Suppressor macrophage treated with lipopolysaccharide for 4 hours (primary cell): ENCODE data around the gene VAMP8.
"Not testable (repeated sequence)": the region's sequence is repeated elsewhere in the genome, so short reads cannot be mapped to it uniquely, and the experiment has no call there.

Experiments
- DNase-seq: peaks from one replicate; pipeline ENCODE4 v3.0.0-alpha.2; 2020

VAMP8 gene

DNA sequence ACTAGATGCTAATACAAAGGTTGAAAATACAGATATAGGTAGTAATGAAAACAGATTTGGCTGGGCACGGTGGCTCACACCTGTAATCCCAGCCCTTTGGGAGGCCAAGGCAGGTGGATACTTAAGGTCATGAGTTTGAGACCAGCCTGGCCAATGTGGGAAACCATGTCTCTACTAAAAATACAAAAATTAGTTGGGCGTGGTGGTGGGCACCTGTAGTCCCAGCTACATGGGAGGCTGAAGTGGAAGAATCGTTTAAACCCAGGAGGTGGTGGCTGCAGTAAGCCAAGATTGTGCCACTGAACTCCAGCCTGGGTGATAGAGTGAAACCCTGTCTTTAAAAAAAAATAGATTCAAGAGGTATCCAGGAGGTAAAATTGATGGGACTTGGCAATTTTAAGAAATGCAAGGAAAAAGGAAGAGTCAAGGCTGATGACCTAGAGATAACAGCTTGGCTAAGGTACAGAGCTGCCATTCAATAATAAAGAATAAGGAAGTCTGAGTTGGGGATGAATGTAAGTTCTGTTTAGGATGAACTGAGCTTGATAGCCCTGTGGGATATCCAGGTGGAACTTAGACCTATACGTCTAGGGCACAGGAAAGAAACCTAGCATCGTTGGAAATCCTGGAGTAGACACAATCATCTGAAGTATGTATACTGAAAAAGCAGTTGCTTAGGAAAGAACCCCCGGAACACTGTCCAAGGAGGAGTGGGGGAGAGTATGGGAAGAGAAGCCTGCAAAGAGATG is 29.4 kb upstream of the VAMP8 start:
- DNase-seq: no peak

DNA sequence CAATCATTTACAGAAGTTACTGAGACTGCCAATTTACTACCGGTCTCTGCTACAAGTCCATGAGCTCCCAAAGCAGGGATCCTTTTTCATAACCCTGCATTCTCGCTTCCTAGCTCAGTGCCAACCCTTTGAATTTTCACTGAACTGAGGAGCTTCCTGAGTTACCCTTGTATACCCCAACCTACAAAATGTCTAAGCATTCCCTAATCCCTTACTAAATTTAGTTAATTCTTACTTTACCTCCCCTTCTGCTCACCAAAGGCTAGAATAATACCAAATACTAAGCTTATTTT is 28.8 kb upstream of the VAMP8 start:
- DNase-seq: no peak

DNA sequence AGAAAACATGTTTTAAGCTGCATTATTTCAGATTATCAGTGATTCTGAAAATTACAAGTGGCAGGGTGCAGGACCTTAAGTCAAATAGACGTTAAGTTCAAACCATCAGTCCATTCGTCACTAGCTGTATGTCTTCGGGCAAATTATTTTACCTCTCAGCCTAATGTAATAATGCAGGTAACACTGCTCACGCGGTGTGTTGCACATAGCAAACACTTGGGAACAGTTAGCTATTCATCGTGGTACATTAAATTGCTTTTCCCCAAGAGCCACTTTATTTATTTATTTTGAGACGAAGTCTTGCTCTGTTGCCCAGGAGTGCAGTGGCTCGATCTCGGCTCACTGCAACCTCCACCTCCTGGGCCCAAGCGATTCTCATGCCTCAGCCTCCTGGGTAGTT is 28.3 kb upstream of the VAMP8 start:
- DNase-seq: no peak

DNA sequence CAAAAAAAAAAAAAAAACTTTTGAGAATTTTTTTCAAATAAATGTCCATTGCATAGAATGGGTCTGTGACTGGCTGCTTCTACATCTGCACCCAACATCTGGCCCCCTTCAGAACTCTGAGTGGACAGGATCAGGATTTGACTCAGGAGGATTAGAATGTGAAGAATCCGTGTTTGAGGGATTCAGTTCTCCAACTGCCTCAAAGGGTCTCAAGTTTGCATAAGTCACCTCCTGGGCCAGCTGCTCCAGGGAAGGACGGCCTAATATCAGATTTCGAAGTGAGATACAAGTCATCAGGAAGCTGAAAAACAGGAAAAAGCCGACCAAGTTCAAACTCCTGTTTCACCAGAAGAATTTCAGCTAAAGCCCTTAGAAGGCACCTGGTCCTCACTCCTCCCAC is 27.6 kb upstream of the VAMP8 start:
- no peak for DNase-seq

DNA sequence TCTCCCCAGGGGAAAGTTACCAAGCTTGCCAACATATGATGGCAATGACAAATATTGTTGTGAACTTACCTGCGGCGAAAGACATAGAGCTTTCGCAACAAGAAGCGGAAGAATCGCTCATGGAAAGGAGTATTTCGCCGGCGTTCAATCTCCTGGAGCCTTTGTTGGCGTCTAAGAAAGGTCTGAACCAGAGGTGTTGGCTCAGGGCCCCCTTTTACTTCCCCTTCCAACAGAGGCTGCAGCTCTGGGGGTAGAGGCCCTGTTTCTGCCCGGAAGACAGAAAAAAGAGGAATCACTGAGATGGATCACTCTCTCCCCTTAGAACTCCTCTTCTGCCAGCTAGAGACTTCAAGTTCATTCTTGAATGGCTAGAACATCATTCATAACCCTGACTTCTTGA is 26.9 kb upstream of the VAMP8 start:
- DNase-seq: peak; percentile 49

DNA sequence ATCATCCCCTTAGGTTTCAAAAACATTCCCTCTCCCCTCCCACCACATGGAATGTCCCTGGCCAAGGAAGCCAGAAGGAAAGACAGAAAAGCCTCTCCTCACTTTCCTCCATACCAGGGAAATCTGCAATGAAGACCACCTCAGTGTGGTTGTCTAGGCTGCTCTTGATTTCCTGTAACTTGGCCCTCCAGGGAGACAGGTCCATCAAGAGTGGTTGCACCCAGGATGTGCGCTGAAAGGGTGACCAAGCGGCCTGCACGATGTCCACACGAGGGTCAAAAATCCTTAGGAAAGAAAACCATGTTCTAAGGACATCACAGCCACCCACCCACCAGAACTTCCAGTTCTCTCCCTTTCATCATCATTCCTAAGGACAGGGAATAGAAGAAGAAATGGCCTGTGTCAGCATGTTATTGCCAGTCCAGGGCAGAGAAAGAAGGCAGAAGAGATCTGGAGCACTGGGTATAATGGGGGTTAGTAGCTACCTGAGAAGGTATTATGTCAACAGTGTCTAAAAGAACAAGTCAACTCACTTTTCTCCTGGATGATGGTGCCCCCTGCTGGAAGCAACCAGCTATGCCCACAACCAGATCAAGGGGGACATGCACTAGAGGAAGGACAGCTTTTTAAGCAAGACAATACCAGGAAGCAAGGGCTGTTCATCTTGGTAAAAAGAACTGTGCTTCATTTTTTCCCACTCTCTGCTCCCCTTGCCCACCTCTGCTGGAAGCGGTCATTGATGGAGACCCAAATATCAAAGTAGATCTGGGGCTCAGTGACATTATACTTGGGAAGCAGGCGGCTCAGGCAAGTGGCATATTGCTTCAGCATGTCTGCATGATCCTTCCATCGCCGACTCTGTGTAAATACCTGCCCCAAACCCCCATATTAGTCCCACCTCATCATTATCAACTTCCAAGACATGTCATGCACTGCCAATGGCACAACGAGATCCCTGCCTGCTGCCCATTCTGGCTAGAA is 25.4 kb upstream of the VAMP8 start:
- DNase-seq: peak; percentile 85

DNA sequence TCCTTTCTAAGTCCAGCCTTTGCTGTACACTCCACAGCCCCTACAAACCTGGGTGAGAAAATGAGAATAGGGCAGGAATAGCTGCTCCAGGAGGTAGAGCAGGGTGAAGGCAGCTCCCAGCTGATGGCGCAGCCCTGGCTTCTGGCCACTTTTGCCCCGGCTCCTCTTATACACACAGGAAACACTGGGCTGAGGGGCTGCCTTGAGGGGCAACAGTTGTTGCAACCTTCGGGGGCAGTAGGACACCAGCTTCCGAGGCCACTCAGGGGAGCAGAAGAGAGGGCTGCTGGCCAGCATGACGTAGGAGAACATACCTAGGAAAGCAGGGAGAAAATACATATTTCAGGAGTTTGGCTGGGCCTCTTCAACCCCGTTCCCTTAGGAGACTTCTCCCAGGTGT is 24.2 kb upstream of the VAMP8 start:
- DNase-seq: no peak

DNA sequence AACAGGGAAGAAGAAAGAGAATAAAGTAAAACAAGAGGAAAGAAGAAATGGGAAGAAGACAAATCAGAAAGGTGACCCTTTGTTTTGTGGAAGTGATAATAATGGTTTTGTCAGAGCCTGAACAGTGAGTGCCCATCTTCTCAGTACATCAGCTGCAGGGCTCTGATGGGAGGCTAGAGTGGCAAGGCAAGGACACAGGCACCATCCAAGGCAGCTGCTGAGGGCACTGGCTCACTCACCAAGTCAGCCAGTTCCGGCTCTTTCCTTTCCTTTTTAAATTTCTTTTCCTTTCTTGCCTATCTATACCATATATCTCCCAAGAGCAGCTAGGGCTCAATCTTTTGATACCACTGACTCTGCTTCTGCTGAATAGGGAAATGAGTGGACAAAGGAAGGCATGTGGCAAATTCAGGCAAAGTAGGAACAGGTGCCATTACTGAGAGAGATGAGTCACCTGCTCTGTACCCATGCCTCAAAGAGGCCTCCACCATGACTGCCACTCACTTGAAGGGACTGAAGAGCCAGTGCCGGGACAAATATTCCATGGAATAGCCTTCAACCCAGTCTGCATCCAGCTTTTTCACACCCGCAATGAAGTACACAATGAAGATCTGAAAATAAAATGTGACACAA is 22.3 kb upstream of the VAMP8 start:
- DNase-seq: no peak

DNA sequence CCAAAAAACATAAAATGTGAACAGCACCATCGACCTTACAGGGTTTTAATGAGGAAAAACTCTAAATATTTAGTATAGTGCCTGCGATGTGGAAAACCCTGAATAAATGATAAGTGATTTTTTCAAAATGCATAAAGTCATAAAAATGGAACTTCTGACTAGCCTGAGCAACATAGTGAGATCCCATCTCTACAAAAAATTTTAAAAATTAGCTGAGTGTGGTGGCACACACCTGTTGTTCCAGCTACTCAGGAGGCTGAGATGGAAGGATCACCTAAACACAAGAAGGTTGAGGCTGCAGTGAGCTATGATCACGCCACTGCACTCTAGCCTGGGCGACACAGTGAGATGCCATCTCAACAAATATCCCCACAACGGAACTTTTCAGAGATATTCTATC is 20.3 kb upstream of the VAMP8 start:
- no peak for DNase-seq

DNA sequence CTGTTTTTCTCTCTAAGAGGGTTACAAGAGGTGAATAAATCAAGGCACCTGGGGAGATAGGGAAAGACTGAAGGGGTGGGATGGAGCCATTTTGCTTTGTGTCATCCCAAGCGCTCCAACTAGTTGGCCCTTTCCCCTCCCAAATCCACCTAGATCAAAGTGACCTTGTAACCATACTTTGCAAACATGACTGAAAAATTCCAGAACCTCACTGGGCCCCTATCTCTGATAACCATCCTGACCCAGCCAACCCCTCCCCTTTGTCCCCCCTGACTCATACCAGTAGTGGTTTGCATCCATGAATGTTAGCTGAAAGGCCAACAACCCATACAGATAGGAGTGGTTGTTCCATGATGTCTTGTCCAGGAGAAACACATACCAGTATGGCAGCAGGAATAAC is 19.2 kb upstream of the VAMP8 start:
- no peak for DNase-seq

DNA sequence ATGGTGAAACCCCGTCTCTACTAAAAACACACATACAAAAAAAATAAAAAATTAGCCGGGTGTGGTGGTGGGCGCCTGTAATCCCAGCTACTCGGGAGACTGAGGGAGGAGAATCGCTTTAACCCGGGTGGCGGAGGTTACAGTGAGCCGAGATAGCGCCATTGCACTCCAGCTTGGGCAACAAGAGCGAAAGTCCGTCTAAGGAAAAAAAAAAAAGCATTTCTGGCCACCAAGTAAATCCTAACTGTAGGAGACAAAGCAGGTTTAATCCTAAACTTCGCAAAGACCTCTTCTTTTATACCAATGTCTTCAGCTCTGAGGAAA is 17.0 kb upstream of the VAMP8 start:
- DNase-seq: not testable (repeated sequence)

DNA sequence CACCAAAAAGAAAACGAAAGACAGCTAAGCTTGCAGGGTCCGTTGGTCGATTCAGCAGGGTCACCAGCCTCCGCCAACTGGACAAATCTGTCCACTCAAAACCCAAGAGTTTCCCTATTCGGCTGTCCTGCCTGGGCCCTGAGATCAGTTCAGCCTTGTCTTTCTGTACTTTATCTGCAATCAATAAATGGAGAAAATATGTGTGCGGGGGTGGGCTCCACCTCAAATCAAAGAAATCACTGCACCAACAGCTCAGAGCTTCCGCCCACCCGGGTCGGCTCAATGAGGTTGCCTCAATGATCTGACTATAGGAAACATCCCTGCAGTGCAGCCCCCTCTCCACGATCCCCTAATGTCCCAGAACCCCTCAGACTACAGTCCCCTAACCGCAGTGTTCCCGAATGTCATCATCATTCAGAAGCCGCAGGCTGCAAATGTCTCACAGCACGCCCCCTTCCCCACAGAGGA is 16.5 kb upstream of the VAMP8 start:
- DNase-seq: no peak

DNA sequence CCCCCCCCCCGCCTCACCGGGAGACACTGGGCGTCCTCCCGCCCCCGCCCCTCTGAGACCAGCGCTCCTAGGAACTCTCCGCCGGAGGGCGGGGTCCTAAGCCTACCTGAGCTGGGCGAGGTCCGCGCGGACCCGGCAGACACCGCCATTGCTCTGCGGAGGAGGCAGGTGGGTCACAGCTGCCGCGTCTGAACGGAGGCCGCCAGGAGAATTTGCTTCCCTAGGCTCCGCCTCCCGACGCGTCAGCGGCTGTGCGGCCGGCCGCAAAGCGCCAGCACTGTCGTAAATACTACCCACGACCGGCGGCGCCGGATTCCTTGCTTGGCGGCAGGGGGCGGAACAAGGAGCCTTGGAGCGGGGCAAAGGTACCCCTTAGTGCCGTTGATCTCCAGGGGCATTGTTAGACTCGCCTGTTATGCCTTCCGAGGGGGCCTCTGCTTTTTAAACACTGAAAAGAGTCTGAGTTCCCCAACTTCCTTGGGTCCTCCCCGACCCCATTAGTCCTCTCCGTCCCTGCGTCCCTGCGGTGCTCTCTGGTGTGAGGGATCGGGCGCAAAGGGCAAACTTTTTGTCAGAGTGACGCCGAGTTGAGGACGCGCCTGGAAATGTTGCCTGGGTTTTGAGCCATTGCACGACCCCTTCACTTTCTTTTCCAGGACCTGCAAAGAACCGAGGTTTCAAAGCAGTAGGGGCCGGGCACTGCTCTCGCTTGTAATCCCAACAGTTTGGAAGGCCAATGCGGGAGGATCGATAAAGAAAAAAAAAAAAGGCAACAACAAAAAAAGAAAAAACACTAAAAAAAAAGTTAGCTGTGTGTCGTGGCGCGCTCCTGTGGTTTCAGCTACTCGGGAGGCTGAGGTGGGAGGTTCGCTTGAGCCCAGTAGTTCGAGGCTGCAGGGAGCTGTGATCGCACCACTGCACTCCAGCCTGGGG is 15.8 kb upstream of the VAMP8 start, which contains the start of gene GGCX:
Gene GGCX (minus strand): TSS at position 214 of the 933 bp plus-strand sequence. CDS start 65 bp downstream, at position 149.
- DNase-seq: peak; percentile 96

DNA sequence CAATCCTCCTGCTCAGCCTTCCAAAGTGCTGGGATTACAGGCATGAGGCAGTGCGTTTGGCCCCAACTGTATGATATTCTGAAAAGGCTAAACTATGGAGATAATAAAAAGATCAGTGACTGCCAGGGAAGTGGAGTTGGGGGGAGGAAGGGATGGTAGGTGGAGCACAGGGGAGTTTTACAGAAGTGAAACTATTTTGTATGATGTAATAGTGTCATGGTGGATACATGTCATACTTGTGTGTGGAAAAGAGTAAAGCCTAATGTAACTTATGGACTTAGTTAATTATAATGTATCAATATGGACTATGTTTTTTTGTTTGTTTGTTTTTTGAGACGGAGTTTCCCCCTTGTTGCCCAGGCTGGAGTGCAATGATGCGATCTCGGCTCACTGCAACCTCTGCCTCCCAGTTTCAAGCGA is 13.2 kb upstream of the VAMP8 start:
- DNase-seq: peak; percentile 83

DNA sequence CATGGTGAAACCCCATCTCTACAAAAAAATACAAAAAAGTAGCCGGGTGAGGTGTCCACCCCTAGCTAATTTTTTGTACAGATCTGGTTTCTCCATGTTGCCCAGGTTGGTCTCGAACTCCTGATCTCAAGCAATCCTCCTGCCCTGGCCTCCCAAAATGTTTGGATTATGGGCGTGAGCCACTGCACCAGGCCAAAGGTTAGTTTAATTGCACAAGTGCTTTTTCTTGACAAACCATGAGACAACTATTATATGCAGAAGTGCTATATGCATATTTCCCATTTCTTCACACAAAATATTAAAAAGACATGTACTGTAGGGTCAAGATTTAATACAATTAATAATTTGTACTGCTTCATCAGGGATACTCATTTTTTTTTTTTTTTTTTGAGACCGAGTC is 11.1 kb upstream of the VAMP8 start:
- no peak for DNase-seq

DNA sequence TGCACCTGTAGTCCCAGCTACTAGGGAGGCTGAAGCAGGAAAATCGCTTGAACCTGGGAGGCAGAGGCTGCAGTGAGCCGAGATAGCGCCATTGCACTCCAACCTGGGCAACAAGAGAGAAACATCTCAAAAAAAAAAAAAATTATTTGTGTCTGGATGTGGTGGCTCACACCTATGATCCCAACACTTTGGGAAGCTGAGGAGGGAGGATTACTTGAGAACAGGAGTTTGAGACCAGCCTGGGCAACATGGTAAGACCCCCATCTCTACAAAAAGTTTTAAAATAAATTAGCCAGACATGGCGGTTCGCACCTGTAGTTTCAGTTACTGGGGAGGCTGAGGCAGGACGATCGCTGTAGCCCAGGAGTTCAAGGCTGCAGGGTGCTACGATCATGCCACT is 1.6 kb upstream of the VAMP8 start:
- no peak for DNase-seq

DNA sequence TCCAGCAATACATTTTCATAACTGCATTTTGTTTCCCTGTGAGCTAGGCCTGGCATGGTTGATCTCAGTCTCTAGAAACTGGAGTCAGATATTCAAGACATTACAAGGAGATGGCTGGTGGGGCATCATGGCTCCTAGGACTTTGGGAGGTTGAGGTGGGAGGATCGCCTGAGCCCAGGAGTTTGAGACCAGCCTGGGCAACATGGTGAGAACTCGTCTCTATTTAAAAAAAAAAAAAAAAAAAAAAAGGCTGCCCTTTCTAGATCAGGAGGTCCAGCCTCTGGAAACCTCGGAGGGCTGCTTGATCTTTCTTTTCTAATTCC is 362 bp upstream of the VAMP8 start:
- DNase-seq: no peak

DNA sequence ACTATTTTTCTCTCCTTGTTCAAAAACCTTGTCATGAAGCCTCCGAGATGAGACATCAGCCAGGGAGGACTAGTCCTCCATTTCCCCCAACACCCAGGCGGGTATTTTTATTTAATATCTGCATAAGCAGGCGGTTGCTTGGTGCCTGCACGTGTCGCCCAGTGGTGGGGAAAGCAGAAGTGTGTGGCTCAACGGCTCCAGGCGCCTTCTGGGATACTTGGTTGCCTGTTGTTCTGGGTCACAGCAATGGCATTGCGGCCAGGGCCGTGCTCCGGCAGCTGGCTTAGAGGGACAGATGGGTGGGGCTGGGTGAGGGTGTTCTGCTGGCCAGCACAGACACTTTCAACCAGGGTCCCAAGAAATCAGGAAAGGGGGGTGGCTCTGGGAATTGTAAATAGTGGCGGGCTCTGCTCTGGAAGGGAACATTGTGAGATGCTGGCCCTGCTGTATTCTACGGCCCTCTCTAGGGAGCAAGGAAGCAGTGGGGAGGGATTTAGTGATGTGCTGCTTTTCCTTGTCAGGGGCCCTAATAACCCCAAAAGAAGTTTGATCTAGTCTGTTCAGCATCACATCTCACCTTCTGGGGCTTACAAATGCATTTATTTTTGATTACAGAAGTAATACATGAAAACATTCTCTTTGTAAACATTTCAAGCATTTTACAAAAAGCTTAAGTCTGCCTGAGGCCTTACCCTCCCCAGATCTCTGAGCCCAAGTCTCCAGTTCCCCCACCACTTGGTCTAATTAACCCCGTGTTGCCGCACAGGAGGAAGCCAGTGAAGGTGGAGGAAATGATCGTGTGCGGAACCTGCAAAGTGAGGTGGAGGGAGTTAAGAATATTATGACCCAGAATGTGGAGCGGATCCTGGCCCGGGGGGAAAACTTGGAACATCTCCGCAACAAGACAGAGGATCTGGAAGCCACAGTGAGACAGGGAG is 1.1 kb downstream of the VAMP8 start:
- DNase-seq: peak; percentile 82

DNA sequence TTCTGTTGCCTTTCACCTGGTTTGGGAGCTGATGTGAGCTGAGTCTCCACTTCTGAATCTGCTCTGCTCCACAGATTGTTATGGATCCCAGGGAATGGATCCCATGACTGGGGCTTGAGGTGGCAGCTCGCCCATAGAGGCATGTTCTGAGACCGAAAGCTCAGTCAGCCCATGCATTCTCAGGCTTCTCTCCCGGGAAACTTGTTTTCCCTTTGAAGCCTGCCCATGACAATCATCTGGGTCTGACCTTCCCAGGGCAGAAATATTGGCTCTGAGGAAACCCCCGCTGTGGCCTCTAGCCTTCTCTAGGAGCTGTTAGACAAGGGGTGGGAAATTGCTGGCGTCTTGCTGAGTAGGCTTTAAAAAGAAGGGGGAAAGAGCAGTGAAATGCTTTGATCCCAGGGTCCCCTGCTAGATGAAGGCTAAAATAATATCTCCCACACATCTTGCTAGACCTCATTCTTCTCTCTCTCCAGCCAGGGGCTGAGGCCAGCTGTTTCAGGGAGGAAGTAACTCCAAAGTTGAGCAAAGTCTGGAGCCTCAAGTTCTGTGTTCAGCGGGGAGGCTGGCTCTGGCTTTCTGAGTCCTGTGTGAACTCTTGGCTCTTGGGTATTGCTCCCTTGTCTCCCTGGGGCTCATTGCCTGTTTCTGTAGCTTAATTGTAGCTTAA is 2.0 kb downstream of the VAMP8 start:
- DNase-seq: peak; percentile 82

DNA sequence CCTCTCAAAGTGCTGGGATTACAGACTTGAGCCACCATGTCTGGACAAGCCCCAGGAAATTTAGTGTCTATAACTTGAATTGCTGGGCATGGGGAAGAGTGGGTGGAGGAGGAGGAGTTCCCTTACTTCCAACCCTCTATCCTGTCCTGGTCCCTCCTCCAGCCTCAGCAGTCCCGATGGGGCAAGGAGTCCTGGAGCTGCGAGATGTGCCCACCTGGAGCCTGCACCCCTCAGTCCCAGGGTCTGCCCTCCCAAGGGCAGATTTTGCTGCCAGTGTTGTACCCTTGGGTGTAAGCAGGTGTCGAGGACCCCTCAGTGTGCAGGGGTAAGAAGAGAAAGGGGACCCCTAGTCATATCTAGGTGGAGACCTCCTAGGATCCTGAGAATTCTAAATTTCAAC is 2.8 kb downstream of the VAMP8 start:
- DNase-seq: no peak

DNA sequence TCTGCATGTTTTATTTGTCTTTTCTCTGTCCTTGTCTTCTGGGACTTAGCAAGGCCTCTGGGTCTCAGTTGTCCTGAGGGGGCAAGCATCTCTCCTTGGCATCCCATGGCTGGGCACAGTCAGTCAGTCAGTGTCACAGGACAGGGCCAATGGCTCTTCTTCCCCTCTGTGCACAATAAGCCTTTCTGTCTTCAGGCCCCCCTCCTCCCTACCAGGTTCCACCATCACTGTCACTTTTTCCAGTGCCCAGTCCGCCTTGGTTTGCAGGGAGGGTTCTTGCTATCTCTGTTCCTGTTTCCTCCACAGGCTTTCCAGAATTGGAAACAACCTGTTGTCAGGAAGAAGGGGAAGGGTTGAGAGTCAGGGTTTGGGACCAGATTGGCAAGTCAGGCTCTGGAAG is 5.1 kb downstream of the VAMP8 start:
- DNase-seq: no peak
